Measurements from ENCODE around the gene MYBPH.

DNA sequence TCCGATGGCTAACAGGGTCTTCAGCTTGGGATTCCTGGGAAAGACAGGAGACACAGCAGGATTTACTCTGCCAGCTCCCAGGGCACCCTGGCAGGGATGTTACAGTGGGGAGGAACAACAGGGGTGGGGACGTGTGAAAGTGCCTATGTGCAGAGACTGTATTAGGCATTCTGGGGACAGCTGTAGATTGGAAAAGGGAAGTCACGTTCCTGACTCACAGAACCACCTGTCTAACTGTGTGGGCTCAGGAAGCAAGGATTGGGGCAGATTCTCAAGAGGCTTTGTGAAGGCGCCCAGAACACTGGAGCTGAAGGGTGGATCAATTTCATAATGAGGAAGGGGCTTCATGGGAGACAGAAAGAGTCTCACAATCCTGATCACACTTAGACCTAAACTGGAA is 49.4 kb upstream of the MYBPH start:
- TF ChIP-seq, protein P1, sequence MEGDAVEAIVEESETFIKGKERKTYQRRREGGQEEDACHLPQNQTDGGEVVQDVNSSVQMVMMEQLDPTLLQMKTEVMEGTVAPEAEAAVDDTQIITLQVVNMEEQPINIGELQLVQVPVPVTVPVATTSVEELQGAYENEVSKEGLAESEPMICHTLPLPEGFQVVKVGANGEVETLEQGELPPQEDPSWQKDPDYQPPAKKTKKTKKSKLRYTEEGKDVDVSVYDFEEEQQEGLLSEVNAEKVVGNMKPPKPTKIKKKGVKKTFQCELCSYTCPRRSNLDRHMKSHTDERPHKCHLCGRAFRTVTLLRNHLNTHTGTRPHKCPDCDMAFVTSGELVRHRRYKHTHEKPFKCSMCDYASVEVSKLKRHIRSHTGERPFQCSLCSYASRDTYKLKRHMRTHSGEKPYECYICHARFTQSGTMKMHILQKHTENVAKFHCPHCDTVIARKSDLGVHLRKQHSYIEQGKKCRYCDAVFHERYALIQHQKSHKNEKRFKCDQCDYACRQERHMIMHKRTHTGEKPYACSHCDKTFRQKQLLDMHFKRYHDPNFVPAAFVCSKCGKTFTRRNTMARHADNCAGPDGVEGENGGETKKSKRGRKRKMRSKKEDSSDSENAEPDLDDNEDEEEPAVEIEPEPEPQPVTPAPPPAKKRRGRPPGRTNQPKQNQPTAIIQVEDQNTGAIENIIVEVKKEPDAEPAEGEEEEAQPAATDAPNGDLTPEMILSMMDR (conservative IDR thresholded peaks at IDR 0.05; ENCODE audit: low read depth in 2 of 2): no peak
- TF ChIP-seq, protein P2, sequence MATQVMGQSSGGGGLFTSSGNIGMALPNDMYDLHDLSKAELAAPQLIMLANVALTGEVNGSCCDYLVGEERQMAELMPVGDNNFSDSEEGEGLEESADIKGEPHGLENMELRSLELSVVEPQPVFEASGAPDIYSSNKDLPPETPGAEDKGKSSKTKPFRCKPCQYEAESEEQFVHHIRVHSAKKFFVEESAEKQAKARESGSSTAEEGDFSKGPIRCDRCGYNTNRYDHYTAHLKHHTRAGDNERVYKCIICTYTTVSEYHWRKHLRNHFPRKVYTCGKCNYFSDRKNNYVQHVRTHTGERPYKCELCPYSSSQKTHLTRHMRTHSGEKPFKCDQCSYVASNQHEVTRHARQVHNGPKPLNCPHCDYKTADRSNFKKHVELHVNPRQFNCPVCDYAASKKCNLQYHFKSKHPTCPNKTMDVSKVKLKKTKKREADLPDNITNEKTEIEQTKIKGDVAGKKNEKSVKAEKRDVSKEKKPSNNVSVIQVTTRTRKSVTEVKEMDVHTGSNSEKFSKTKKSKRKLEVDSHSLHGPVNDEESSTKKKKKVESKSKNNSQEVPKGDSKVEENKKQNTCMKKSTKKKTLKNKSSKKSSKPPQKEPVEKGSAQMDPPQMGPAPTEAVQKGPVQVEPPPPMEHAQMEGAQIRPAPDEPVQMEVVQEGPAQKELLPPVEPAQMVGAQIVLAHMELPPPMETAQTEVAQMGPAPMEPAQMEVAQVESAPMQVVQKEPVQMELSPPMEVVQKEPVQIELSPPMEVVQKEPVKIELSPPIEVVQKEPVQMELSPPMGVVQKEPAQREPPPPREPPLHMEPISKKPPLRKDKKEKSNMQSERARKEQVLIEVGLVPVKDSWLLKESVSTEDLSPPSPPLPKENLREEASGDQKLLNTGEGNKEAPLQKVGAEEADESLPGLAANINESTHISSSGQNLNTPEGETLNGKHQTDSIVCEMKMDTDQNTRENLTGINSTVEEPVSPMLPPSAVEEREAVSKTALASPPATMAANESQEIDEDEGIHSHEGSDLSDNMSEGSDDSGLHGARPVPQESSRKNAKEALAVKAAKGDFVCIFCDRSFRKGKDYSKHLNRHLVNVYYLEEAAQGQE (IDR thresholded peaks at IDR 0.05; ENCODE audit: unreplicated experiment): no peak
- TF ChIP-seq EZH2 (IDR thresholded peaks at IDR 0.05; ENCODE audit: low read depth, unreplicated experiment) (no peak), EZH2phosphoT487 (IDR thresholded peaks at IDR 0.05; ENCODE audit: unreplicated experiment) (no peak), POLR2AphosphoS5 (IDR thresholded peaks at IDR 0.05; ENCODE audit: low read depth) (no peak), CREB1 (CRISPR knock-in tag; IDR thresholded peaks at IDR 0.05; ENCODE audit: low read depth) (no peak), ZNF114 (CRISPR knock-in tag; IDR thresholded peaks at IDR 0.05) (no peak), JUNB (IDR thresholded peaks at IDR 0.05; ENCODE audit: unreplicated experiment) (no peak)
- TF ChIP-seq, protein P3, sequence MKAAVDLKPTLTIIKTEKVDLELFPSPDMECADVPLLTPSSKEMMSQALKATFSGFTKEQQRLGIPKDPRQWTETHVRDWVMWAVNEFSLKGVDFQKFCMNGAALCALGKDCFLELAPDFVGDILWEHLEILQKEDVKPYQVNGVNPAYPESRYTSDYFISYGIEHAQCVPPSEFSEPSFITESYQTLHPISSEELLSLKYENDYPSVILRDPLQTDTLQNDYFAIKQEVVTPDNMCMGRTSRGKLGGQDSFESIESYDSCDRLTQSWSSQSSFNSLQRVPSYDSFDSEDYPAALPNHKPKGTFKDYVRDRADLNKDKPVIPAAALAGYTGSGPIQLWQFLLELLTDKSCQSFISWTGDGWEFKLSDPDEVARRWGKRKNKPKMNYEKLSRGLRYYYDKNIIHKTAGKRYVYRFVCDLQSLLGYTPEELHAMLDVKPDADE (IDR thresholded peaks at IDR 0.05): no peak
